Fibroblast of villous mesenchyme (primary cell): ENCODE data around the gene EPHB3. TPM values are rescaled to one million over a fixed set of nuclear protein-coding genes. Genes with fewer than 3 reads are reported as not detected.

ENCODE experiments used
- DNase-seq: peaks from one replicate; pipeline ENCODE4 v3.0.0-alpha.2; 2010; ENCODE audit warnings: low read depth
- H3K4me3 ChIP-seq: 2 replicates; pipeline ENCODE4 v1.5.1; 2011; ENCODE audit warnings: low read depth, mild to moderate bottlenecking, low read length
- CTCF ChIP-seq: IDR thresholded peaks from 2 replicates; pipeline ENCODE4 v1.5.1; 2012; ENCODE audit warnings: low read depth, mild to moderate bottlenecking, low read length; ENCODE audit not compliant: insufficient read depth
- total RNA-seq: library from RNA; depleted of rRNA; stranded (reverse); fragments of >200 nt; gene quantifications from 2 replicates; pipeline ENCODE4 v1.2.3, GENCODE V29; 2012

Gene EPHB3
- total RNA-seq, 1 donor: 2.2 TPM

GRCh38 chr3:184579513-184579912, 17.9 kb downstream of the EPHB3 start:
- no peak for DNase-seq
- no peak overlapping the region for H3K4me3 ChIP-seq
- no peak for TF ChIP-seq CTCF

GRCh38 chr3:184580376-184580775, 18.8 kb downstream of the EPHB3 start:
- H3K4me3 ChIP-seq: no peak overlapping the region
- TF ChIP-seq CTCF: no peak
- DNase-seq: no peak

- H3K4me3 ChIP-seq: no peak overlapping the region
- no peak for DNase-seq
- no peak for TF ChIP-seq CTCF
Measured at GRCh38 chr3:184581331-184581855, 19.8 kb downstream of the EPHB3 start.

GRCh38 chr3:184582646-184583577, 21.3 kb downstream of the EPHB3 start:
- H3K4me3 ChIP-seq: peak overlapping the region; percentile 45
- peak; percentile 50 for DNase-seq
- TF ChIP-seq CTCF: no peak

GRCh38 chr3:184583578-184584451, 22.2 kb downstream of the EPHB3 start:
- DNase-seq: no peak
- H3K4me3 ChIP-seq: peak overlapping the region; percentile 45
- peak; percentile 23 for TF ChIP-seq CTCF

GRCh38 chr3:184584464-184584891, 22.9 kb downstream of the EPHB3 start:
- TF ChIP-seq CTCF: no peak
- DNase-seq: no peak
- H3K4me3 ChIP-seq: no peak overlapping the region
